Neural crest cell (in vitro differentiated cells): ENCODE data around the gene CCL21. TPM values are rescaled to one million over a fixed set of nuclear protein-coding genes. Genes with fewer than 3 reads are reported as not detected.

ENCODE experiments used
- DNase-seq: peaks from one replicate; pipeline ENCODE4 v3.0.0; 2021; ENCODE audit warnings: low read depth, mixed read lengths, low spot score
- H3K27ac Mint-ChIP-seq: one replicate; pipeline ENCODE4 v1.8.0; 2021; ENCODE audit warnings: mild to moderate bottlenecking, mixed read lengths; ENCODE audit not compliant: unreplicated experiment
- H3K27me3 Mint-ChIP-seq: 2 replicates; pipeline ENCODE4 v1.8.0; 2021; ENCODE audit warnings: low read depth, mild to moderate bottlenecking, mixed read lengths
- H3K36me3 Mint-ChIP-seq: 2 replicates; pipeline ENCODE4 v1.8.0; 2021; ENCODE audit warnings: low read depth, mild to moderate bottlenecking, mixed read lengths
- H3K4me1 Mint-ChIP-seq: 2 replicates; pipeline ENCODE4 v1.8.0; 2021; ENCODE audit warnings: mixed read lengths
- H3K4me3 Mint-ChIP-seq: one replicate; pipeline ENCODE4 v1.8.0; 2021; ENCODE audit warnings: mild to moderate bottlenecking, mixed read lengths
- H3K9me3 Mint-ChIP-seq: 2 replicates; pipeline ENCODE4 v1.8.0; 2021; ENCODE audit warnings: mixed read lengths
- total RNA-seq: library from RNA; stranded (reverse); gene quantifications from 2 replicates; pipeline ENCODE4 v1.2.1, GENCODE V29; 2021
- TF ChIP-seq, protein P1 (sequence below): fragments of 200-600 bp; sonication (generic); conservative IDR thresholded peaks from 2 replicates; pipeline ENCODE4 v1.5.0; 2021; ENCODE audit warnings: antibody characterized with exemption, mild to moderate bottlenecking

Gene CCL21
- total RNA-seq, 1 donor from 2014 or later, result not detected

DNA sequence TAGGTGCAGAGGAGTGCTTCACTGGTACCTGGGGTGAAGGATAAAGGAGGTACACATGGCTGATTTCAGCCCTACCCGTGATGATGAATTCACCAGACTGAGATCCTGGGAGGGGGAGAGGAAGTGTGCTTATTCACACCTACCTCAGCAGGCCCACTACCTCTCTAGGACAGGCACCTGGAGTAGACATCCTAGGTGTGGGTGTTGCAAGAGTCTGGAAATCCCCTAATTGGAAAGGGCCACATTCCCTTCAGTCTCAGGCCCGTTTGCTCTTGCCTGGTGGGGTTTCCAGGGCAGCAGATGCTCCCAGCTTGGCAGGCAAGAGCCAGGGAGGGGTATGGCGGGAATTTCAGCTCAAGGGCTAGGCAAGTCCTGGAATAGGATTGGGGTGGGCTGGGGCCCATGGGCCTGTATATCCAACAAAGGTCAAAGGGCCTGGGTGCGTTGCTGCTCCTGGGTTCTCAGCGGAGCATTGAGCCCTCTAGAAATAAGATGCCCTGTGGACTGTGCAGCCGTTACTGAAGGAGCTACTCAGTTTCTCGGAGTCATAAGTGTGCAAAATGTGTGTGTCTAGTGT lies 5.8 kb upstream of the CCL21 start:
- TF ChIP-seq, protein P1, sequence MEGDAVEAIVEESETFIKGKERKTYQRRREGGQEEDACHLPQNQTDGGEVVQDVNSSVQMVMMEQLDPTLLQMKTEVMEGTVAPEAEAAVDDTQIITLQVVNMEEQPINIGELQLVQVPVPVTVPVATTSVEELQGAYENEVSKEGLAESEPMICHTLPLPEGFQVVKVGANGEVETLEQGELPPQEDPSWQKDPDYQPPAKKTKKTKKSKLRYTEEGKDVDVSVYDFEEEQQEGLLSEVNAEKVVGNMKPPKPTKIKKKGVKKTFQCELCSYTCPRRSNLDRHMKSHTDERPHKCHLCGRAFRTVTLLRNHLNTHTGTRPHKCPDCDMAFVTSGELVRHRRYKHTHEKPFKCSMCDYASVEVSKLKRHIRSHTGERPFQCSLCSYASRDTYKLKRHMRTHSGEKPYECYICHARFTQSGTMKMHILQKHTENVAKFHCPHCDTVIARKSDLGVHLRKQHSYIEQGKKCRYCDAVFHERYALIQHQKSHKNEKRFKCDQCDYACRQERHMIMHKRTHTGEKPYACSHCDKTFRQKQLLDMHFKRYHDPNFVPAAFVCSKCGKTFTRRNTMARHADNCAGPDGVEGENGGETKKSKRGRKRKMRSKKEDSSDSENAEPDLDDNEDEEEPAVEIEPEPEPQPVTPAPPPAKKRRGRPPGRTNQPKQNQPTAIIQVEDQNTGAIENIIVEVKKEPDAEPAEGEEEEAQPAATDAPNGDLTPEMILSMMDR, result no peak
- H3K27me3 Mint-ChIP-seq, result peaks cover 10% of the 10 kb centered on the region
- H3K4me1 Mint-ChIP-seq, result no peaks in the 10 kb centered on the region

DNA sequence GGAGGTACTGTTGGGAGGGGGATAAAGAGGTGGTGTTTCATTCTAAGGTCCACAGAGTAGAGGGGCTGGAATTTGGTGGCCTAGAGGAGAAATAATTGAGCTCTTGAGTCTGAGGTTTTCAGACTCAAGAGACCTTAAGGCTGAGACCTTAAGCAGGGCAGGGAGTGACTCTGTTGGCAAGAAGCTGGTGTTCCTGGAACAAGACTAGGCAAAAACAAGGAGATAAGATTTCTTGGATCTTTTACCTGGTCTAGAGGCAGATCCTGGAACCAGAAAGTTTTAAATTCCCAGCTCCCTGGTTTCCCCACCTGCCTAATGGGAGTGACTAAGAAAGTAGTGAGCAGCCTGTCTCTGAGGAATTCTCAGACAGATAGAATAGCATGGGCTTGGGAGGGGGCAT lies 4.1 kb upstream of the CCL21 start:
- DNase-seq, result no peak
- Mint-ChIP-seq H3K27me3 (peaks cover 10% of the 10 kb centered on the region), H3K27ac (no peak overlapping the region), H3K4me3 (no peak overlapping the region), H3K9me3 (no peaks in the 10 kb centered on the region), H3K36me3 (no peaks in the 10 kb centered on the region), H3K4me1 (no peaks in the 10 kb centered on the region)
- TF ChIP-seq, protein P1, result no peak

More for the DNA sequence above, 5.8 kb upstream of the CCL21 start:
- no peak overlapping the region for H3K4me3 Mint-ChIP-seq
- no peaks in the 10 kb centered on the region for H3K36me3 Mint-ChIP-seq
- DNase-seq, result no peak
- no peaks in the 10 kb centered on the region for H3K9me3 Mint-ChIP-seq
- H3K27ac Mint-ChIP-seq, result no peak overlapping the region

DNA sequence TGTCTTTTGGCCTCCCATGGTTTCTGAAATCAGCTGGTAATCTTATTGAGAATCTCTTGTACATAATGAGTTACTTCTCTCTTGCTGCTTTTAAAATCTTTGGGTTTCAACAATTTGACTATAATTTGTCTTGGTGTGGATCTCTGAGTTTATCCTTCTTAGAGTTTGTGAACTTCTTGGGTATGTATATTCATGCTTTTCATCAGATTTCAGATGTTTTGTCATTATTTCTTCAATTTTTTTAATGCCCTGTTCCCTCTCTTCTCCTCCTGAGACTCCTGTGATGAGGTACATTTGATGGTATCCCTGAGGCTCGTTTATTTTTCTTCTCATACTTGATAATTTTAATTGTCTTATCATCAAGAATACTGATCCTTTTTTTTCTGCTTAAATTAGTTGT lies 2.2 kb upstream of the CCL21 start:
- TF ChIP-seq, protein P1, result no peak
- DNase-seq, result no peak
- H3K4me1 Mint-ChIP-seq, result peaks cover 9% of the 10 kb centered on the region
- H3K36me3 Mint-ChIP-seq, result no peaks in the 10 kb centered on the region
- no peak overlapping the region for H3K27ac Mint-ChIP-seq
- peaks cover 10% of the 10 kb centered on the region for H3K27me3 Mint-ChIP-seq
- H3K9me3 Mint-ChIP-seq, result no peaks in the 10 kb centered on the region
- H3K4me3 Mint-ChIP-seq, result no peak overlapping the region

DNA sequence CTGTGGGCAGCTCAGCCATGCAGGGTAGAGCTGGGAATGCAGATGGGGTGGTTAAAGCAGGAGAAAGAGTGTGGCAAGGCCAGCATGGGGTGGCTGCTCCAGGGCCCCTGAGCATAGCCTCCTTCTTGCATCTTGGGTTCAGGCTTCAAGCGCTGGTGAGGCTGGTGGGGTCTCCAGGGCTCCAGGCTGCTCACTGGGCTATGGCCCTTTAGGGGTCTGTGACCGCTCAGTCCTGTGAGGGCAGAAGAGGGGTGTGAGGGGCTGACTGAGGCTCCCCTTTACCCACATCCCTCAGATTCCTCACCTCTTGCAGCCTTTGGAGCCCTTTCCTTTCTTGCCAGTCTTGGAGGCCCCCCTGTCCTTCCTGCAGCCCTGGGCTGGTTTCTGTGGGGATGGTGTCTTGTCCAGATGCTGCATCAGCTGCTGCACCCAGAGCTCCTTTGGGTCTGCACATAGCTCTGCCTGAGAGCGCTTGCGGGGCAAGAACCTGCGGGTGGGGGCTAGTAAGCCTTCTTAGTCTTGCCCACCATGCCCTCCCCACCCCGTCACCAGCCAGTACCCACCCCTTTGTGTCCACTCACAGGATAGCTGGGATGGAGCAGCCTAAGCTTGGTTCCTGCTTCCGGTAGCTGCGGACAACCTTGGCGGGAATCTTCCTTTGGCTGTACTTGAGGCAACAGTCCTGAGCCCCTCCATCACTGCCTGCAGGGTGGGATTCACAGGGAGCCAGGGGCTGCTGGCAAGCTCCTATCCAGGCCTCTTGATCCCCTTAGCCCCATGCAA lies 549 bp downstream of the CCL21 start:
- Mint-ChIP-seq H3K36me3 (no peaks in the 10 kb centered on the region), H3K9me3 (no peaks in the 10 kb centered on the region), H3K27me3 (peaks cover 7% of the 10 kb centered on the region), H3K27ac (no peak overlapping the region), H3K4me3 (no peak overlapping the region), H3K4me1 (peaks cover 9% of the 10 kb centered on the region)
- DNase-seq, result no peak
- TF ChIP-seq, protein P1, result no peak

DNA sequence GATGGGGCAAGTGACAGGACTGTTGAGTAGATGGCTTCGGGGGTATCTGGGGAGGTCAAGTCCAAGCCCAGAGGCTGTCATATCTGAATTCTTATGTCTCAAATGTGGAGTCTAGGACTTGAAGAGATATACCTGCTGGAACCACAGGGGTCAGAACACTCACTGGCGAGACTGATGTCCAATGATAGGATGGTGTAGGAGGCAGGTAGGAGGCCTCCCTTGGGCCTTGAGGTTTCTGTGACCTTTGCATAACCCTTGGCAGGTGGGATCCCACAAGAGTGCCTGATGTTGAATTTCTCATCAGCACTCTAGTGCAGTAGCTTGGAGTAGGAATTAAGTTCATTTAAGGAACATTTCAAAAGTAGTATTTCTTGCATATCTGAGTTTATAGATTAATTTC lies 2.8 kb downstream of the CCL21 start:
- no peaks in the 10 kb centered on the region for H3K9me3 Mint-ChIP-seq
- no peak overlapping the region for H3K4me3 Mint-ChIP-seq
- H3K27ac Mint-ChIP-seq, result no peak overlapping the region
- no peaks in the 10 kb centered on the region for H3K36me3 Mint-ChIP-seq
- TF ChIP-seq, protein P1, result no peak
- H3K4me1 Mint-ChIP-seq, result peaks cover 10% of the 10 kb centered on the region
- peaks cover 3% of the 10 kb centered on the region for H3K27me3 Mint-ChIP-seq
- no peak for DNase-seq
